NOMO-1 treated with DMSO at 0.1 percent for 48 hours (cell line): Measurements from ENCODE around the gene FHIT.

Experiments
- DNase-seq: peaks from one replicate; lab custom pipeline; 2025; ENCODE audit not compliant: unreplicated experiment; lab: John Stamatoyannopoulos, UW

FHIT gene

DNA sequence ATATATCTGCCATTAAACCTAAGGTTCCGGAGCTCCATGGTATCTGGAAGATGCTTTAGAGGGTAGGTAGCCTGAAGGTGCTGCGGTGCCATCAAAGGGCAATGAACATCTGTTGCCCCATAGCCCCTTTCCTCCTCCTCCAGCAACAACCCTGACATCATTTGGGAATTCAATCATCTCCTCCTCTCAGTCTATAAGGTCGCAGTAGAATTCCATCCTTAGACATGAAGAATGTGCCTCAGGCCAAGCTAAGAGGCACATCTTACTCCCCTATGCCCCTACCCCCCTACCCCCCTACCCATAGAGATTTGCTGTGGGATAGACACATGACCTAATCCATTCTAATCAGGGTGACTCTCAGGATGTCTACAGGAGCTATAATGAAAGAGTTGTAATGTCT, 1101.8 kb downstream of the FHIT start:
- DNase-seq = no peak

DNA sequence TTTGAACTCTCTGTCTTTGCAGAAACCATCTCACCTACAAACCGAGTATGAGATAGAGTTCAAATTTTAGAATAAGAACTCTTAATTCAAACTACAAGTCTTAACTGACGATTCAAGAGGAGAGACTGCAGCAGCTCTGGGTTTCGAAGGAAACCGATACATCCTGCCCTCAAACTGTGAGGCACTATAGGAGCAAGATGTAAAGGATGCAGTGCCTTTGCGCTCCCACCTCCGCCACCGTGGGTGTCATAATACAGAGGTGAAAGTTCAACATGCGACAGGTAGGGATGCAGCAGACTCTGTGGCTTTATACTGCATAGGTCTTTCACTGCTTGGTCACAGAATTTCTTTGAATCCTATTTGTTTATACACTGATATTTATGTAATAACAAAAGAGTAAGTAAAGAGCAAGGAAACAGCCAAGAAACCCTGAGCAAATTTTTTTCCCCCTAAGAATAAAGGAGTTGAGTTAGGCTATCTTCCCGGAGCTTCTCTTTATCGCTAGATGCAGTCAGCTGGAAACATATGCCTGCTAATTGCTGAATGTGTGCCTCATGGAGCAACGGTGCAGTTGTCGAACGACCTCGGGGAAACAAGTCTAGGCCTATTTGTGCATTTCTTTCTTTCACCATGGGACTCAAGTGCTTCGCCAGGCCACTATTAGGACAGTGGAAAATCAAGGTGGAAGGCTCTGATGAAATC, 1103.9 kb downstream of the FHIT start:
- DNase-seq = no peak

DNA sequence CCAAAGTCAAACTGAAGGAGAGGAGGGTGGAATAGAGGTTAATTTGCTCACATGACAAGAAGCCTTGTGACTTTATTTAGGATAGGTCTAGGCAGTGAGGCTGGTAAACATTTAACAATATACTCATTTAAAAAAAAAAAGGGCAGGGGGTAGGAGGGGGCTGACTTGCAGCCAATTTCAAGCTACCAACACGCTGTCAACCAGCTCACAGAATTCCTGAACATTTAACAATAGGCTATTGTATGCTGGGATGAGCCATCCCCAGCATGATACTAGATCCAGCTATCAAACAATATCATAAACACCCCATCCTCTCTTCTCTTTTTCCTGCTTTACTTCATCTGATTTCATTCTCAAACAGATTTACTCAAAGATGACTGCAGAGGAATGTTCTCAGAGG, 1105.1 kb downstream of the FHIT start:
- no peak for DNase-seq

DNA sequence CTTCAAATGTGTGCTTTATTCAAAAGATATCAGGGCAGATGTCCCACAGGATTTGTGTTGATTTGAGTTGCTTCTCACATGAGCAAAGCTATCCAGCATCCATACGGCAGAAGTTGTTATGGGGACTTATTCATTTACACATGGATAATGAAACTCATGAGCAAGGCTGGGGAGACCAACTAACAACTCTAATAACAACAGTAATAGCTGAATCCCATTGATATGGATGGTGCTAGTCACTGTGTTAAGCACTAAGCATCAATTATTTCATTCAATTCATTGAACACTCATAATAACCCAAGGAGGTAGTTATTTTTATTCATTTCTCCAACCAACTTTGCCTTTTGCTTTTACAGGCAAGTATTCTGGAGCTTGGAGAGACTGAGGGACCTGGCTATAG, 1107.2 kb downstream of the FHIT start:
- DNase-seq = no peak

DNA sequence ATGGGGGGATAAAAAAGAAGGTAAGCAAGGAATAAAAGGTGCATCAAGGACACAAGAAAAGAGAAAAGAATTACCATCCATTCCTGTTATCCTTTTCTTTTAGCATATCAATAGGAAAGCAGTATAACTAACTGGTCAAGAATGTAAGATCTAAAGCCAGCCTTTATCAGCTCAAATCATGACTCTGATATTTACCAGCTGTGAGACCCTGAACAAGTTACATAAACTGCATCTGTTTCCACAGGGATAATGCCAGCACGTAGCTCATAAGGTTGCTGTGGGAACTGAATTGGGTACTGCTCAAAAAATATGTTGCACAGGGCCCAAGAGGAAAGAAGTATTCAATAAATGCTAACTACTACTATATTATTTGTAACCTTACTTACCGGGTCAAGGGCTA, 1109.2 kb downstream of the FHIT start:
- DNase-seq = no peak

DNA sequence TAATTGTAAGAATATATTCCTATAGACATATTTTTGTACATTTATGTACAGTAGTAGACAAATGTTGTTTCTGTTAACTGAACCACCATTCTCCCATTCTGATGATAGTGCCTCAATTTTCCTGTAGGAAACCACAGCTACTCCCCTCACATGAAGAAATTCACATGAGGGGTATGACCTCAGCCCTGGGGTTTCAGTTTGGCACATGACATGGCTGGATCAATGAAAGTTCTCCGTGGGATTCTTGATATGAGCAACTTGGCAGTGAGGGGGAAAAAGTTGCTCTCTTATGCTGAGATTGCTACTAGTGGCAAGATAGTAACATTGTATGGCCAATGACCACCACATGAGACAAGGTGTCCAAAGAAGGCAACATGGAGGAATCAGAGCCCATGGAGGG, 1111.1 kb downstream of the FHIT start:
- no peak for DNase-seq

DNA sequence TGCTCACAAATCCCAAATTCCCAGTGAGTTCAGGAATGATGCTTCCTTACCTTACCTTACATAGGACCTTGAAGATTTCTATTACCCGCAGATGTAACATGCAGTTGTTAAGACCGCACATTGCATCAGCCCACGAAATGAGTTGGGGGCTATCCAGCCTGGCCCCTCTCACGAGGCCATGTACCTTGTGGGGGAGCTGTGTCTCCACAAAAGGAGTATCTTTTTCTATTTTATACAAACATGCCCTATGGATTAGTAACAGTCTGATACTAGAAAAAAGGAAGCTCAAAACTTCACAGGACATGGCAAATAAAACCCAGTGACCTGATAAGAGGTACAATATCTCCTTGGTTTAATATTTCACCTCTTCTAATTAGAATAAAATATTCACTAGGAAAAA, 1114.7 kb downstream of the FHIT start:
- DNase-seq = no peak

DNA sequence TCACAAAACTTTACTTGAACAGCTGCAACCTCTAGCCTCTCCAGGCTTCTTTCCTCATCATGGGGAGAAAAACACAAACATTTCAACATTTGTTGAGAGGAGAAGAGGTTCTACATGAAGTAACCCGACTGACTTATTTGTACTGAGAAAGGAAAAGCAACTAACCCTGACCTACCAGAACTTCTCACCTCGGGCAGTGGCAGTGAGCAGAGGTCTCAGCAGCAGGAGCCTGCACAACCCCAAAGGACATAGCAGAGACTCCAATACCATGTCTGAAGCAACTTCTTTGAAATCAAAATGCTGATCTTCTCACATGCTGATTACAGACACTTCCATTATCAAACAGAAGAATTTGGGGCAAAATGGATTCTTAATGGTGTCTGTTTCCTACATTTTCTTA, 1115.8 kb downstream of the FHIT start:
- DNase-seq = no peak

DNA sequence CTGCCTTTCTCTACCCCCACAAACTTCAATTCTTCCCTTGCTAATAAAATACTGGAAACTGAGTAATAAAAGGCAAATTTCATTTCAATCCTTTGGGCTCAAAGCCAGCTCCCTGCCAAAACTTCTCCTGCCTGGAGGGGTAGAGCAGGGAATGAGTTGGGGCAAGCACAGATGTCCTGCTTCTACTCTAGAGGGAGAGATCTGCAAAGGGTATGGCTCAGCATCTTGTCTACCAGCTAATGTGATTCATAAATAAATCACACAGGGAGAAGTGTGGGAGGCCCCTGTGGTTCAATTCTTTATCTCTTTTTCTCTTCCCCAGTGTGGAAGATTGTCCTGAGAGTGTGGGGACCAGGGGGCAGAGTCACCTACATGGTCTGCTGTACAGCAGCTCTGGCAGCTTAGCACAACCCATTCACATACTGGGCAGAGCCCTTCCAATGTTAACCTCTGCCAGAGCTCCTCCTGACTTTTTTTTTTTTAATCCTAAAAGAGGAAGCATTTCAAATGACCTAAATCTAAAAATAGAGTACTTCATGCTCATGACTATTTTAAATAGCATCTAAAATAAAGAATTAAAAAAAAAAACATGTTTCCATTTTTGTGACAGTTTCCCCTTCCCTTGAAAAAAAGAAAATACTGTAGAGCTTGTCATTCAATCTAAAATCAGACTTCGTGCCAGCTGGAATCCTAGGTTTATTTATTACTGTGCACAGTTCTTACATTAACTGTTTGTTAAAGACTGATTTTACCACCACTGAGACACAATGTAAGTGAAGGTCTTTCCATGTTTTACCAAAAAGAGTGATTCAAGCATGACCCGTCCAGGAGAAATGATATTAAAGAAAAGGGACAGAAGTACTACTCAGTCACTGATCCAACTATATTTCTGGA, 1117.7 kb downstream of the FHIT start:
- DNase-seq = peak; percentile 57

DNA sequence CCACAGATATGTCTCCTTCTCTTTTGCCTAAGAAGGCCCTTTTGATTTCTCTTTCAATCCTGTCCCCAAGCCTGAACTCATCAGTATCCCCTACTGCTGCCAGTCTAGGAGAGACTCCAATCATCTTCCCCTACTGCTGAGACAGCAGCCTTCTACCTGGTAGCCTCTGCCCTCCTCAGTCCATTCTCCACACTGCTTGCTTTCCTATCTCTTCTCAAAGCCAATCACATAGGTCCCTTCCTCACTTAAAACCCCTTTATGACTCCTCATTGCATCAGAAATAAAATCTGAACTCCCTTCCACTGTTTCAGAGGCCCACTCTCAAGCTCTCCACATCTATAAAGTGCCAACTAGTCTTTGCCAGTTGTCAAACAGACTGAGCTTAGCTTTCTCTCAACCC, 1119.6 kb downstream of the FHIT start:
- no peak for DNase-seq

DNA sequence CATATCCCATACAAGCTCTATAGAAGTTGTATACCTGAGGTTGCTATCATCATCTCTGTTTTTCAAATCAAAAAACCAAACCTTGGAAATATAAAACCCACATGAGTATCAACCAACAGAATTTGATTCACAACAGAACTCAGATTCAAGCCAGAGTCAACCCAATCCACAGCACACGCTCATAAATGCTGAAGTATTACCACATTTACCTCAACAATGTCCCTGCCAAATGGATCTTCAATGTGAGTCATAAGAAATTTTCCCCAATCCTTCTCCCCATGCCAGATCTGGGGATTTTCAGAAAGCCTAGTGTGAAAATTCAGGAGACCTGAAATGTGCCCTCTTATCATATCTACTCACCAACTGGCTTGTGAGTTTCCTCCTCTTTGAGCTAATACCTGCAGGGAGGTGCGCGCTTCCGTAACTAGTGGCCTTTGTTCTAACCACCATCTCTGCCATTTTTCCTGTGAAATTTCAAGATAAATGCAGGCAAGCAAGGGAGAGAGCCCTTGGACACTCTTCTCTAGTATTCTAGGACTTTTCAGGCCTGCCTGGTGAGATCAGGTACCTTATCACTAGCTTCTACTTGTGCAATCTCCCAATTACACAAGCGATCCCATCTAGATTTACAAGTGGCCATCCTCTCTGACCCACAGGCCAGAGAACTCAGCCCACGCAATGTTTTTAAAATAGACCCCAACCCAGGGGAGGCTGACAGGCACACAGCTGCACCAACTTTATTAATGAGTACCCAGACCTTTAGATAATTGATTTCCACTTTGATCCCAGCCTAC, 1124.5 kb downstream of the FHIT start:
- no peak for DNase-seq

DNA sequence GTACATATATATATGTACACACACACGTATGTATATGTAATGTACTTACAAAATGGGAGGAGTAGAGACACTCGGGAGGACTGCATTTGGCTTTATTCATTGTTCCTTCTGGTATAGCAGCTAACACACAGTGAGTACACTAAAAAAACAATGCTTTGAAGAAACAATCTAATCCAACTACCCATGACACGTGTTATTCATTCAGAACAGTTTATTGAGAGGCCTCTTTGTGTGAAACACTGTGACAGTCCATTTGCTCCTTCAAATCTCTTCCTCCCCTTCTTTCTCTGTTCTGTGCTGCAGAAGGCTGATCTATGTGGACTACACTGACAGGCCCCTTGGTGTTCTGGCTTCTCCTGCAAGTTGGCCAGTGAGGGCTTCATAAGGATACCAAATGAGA, 1125.6 kb downstream of the FHIT start:
- no peak for DNase-seq

DNA sequence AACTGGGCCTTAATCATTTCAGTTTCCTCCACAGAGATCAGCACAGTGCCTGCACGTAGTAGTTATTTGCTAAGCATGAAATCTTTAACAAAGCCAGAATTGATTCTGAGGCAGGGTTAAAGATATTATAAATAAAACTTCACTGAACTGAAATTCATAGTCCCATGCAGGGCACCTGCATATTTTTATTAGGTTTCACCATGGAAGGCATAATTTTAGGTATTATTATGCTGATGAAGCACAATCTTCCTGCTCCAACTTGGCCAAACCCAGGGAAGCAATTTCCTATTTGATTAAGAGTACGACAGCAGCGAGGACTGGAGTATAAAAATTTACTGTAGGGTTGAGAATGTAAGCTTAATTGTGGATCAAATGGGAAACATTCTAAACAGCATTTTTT, 1131.0 kb downstream of the FHIT start:
- no peak for DNase-seq

DNA sequence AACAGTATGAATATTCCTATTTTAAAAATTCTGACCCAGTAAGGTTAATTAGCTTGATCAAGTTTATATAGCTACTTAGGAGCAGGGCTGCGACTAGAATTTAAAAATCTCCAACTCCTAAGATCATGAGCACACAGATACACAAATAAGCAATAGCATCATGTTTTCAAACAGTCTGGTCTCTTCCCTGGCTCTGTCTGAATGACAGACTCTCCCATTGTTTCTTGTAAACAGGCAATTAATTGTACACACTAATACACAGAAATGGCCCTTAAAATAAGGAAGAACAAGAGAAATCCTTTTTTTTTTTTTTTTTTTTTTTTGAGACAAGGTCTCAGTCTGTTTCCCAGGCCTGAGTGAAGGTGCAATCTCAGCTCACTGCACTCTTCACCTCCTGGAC, 1137.1 kb downstream of the FHIT start:
- no peak for DNase-seq

DNA sequence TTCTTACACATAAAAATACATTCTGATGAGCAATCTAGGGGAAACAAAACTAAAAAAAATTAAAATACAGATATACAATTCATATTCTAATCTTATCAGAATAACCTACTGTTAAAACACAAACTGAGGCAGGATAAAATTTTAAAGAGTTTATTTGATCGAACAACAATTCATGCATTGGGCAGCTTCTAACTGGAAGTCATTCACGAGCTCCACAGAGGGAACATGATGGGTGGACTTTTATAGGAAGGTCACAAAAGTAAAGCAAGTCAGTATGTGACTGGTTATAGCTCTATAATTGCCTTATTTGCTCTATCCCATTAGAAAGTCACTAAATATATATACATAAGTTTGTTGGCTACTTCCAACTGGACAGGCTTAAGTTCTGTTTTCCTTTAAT, 1144.0 kb downstream of the FHIT start:
- no peak for DNase-seq

DNA sequence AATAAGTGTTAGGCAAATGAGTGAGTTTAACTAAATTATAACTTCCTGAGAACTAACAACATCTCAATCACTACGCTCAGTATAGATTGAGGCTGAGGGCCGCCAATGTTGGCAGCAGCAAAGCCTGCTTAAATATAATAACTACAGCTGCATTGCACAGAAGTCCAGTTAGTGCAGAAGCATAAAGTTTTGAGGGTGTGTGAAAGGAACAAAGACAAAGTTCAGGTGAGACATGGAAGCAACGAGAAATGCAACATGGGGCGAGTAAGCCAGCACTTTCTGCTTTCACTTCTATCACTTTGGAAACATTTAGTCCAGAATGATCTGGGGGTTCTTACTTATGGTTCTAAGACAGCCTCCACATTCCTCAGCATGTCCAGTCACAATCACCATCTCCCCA, 1149.1 kb downstream of the FHIT start:
- no peak for DNase-seq

DNA sequence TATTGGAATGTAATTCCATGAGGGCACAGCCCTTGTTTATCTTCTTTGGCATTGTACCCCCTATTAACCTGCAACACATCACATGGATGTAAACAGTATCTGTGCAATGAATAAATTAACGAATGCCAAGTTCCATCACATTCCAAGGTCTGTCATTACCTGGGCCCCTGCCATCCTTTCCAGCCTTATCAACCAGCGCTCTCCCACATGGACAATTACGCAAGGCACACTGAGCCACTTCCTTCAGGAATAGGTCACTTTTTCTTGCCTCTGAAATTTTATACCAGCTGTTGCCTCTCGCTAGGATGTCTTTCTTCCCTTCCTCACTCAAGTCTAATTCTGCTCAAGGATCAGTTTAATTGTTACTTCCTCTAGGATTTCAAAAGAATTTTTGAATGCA, 1149.6 kb downstream of the FHIT start:
- DNase-seq = no peak

DNA sequence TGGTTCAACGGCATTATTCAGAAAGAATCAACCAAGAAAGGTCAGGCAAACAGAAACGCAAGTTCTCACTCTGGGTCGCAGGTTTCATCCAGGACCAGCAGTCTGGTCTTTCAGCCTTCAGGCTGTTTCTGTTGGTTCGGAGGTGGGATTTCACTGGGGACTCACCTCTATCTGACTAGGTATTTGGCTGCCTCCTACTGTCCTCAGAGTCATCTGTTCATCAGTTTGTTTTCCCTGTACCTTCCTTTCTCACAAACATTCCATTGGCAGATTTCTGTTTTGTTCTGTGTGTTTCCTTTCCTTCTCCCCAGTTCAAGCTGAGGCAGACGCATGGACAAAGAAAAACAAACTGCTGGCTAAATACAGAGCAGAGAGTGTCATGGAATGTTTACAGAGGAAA, 1154.8 kb downstream of the FHIT start:
- no peak for DNase-seq

DNA sequence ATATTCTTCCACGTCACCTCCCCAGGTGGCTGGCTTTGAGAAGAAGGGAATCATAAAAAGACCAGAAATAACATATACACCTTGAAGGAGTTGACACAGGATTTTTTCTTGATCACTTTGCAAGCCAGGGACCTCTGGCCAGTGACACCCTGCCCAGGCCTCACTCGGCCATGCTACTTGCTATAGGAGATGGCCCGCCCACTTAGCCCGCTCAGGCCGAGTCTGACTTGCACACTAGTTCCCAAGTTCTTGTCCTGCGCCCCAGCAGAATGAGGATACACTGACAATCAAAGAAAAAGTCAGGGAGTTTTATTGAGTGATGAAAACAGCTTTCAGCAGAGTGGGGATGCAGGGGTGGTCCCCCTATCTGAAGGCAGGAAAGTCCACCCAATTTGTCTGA, 1155.3 kb downstream of the FHIT start:
- no peak for DNase-seq

DNA sequence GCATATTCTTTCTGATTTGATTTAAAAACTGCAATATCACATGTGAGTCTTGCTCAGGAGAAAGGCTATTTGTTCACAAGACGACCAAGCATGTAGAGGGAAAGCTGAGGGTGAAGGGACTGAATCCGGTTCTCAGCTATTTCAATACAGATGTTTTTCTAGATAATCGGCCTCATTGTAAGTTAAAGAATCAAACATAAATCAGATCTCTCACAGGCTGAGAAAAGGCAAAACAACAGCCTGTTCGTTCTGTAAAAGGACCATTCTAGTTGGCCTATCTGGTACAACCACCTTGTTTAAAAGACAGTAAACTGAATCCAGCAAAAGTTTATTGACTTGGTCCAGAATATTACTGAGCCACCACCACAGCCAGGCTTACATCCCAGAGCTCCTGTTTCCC, 1155.7 kb downstream of the FHIT start:
- no peak for DNase-seq

DNA sequence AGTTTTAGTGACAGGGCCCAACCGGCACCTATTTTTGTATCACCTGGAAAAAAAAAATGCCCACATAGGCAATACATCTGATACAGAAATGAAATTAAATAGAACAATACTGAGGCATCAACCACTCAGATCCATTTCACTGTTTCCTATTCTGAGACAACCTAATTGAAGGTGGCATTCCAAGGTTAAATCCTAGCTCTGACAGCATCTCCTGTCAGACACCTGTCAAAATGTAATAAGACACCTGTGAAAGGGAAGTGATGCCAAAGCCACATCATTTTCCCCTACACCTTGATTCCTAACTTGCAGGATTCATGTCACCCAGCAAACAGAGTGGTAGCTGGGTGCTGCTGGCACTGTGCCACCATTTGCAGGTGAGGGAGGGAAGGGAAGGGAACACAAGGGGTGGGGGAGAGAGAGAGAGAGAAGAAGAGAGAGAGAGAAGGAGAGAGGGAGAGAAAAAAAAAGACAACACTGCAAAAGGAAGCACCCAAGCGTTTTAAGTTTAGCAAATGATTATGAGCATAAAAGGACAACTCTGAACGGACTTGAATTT, 1156.8 kb downstream of the FHIT start:
- no peak for DNase-seq

DNA sequence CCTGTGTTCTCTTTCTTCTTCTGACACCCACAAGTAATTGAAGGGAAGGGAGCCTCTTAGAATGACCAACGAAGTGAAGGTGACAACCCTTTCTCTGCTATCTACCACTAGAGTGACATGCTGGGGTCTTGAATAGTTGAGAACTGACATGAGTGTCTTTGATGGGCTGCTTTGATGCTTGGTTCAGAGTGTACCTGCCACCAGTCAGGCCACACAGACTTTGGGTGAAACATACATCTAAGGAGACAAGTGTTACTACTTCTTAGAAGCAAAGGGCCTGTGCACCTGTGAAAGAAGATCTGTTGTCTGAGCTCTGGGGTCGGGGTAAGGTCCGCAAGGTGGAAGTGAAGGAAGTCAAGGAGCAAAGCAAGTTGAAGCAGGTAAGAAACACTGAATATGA, 1160.7 kb downstream of the FHIT start:
- DNase-seq = no peak
